HG03095 (cell line): ENCODE measurements around the gene MKKS.
"Not testable (repeated sequence)": the region's sequence is repeated elsewhere in the genome, so short reads cannot be mapped to it uniquely, and the experiment has no call there.

Source experiments
- ATAC-seq: cut with Tn5 transposase; IDR thresholded peaks from one replicate; pipeline ENCODE4 v1.9.1; 2021; ENCODE audit warnings: moderate library complexity; ENCODE audit not compliant: unreplicated experiment

MKKS gene

GRCh38 chr20:10417218-10417617, 16.8 kb downstream of the MKKS start:
- not testable (repeated sequence) for ATAC-seq

- ATAC-seq = no peak
Observed at GRCh38 chr20:10415013-10415650, 18.9 kb downstream of the MKKS start.

- ATAC-seq = no peak
Observed at GRCh38 chr20:10412591-10413408, 21.2 kb downstream of the MKKS start.

GRCh38 chr20:10411673-10412072, 22.3 kb downstream of the MKKS start:
- ATAC-seq = no peak

- no peak for ATAC-seq
Observed at GRCh38 chr20:10408108-10408813, 25.8 kb downstream of the MKKS start.

GRCh38 chr20:10404959-10405530, 29.0 kb downstream of the MKKS start:
- ATAC-seq = no peak

GRCh38 chr20:10404023-10404628, 29.9 kb downstream of the MKKS start:
- no peak for ATAC-seq

- ATAC-seq = no peak
Observed at GRCh38 chr20:10402938-10403608, 30.9 kb downstream of the MKKS start.

GRCh38 chr20:10398834-10399369, 35.1 kb downstream of the MKKS start:
- no peak for ATAC-seq

- not testable (repeated sequence) for ATAC-seq
Observed at GRCh38 chr20:10394752-10395151, 39.3 kb downstream of the MKKS start.

GRCh38 chr20:10390709-10391108, 43.3 kb downstream of the MKKS start:
- no peak for ATAC-seq

- ATAC-seq = no peak
Observed at GRCh38 chr20:10388597-10388996, 45.4 kb downstream of the MKKS start.

GRCh38 chr20:10387686-10388085, 46.3 kb downstream of the MKKS start:
- ATAC-seq = no peak

GRCh38 chr20:10385850-10386544, 48.0 kb downstream of the MKKS start:
- no peak for ATAC-seq

GRCh38 chr20:10381477-10381876, 52.5 kb downstream of the MKKS start:
- ATAC-seq = no peak

GRCh38 chr20:10379761-10380160, 54.3 kb downstream of the MKKS start:
- no peak for ATAC-seq

GRCh38 chr20:10376270-10377075, 57.5 kb downstream of the MKKS start:
- ATAC-seq = no peak

GRCh38 chr20:10375191-10375590, 58.8 kb downstream of the MKKS start:
- no peak for ATAC-seq

- ATAC-seq = no peak
Observed at GRCh38 chr20:10374036-10374435, 60.0 kb downstream of the MKKS start.
